ENCODE measurements around the gene TAB2. TPM values are rescaled to one million over a fixed set of nuclear protein-coding genes. Genes with fewer than 3 reads are reported as not detected.

TAB2 gene
- total and polyA plus RNA-seq, 2 experiments from 2014 or later: 19.8 to 59.2 TPM

DNA sequence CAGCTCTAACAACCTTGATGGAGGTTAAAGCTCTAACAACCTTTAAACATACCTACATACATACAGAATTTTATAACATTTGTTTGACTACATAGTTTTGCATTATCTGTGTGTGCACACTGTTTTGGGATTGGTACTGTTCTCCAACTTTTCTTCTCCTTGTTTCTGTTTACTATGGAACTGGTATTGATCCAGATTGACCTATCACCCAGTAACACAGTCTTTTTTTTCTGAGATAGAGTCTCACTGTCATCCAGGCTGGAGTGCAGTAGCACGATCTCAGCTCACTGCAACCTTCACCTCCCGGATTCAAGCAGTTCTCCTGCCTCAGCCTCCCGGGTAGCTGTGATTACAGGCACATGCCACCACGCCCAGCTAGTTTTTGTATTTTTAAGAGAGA is 65.9 kb downstream of the TAB2 start (continued):
- TF ChIP-seq, protein P1, sequence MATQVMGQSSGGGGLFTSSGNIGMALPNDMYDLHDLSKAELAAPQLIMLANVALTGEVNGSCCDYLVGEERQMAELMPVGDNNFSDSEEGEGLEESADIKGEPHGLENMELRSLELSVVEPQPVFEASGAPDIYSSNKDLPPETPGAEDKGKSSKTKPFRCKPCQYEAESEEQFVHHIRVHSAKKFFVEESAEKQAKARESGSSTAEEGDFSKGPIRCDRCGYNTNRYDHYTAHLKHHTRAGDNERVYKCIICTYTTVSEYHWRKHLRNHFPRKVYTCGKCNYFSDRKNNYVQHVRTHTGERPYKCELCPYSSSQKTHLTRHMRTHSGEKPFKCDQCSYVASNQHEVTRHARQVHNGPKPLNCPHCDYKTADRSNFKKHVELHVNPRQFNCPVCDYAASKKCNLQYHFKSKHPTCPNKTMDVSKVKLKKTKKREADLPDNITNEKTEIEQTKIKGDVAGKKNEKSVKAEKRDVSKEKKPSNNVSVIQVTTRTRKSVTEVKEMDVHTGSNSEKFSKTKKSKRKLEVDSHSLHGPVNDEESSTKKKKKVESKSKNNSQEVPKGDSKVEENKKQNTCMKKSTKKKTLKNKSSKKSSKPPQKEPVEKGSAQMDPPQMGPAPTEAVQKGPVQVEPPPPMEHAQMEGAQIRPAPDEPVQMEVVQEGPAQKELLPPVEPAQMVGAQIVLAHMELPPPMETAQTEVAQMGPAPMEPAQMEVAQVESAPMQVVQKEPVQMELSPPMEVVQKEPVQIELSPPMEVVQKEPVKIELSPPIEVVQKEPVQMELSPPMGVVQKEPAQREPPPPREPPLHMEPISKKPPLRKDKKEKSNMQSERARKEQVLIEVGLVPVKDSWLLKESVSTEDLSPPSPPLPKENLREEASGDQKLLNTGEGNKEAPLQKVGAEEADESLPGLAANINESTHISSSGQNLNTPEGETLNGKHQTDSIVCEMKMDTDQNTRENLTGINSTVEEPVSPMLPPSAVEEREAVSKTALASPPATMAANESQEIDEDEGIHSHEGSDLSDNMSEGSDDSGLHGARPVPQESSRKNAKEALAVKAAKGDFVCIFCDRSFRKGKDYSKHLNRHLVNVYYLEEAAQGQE (IDR thresholded peaks at IDR 0.05; ENCODE audit: unreplicated experiment): no peak
- TF ChIP-seq ZNF331 (CRISPR knock-in tag; IDR thresholded peaks at IDR 0.05; ENCODE audit: low read depth): no peak
- TF ChIP-seq ZNF114 (CRISPR knock-in tag; IDR thresholded peaks at IDR 0.05): no peak

DNA sequence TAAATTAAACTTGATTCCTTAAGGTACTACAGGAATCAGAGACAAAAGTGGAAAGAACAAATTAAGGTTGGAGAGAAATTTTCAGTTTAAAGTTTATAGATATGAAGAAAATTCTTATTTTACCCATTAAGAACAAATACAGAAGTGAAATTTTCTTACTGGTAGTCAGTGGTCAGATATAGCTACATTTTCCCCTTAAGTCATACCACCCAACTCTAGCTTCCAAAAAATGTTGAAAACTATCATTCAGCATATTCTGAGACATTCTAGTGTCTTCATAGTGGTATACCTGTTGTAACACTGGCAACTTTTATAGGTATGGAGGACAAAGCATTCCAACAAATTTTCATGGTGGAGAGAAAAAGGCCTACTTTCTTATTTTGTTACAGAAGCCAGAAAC is 67.0 kb downstream of the TAB2 start:
- H3K4me2 ChIP-seq: no peak overlapping the region
- H3K27me3 ChIP-seq (ENCODE audit: insufficient read depth): no peaks in the 10 kb centered on the region
- Mint-ChIP-seq H3K9me3 (no peaks in the 10 kb centered on the region), H3K4me3 (no peak overlapping the region), H3K27me3 (ENCODE audit: insufficient read depth, low read depth, poor library complexity) (no peaks in the 10 kb centered on the region), H3K36me3 (ENCODE audit: low read depth) (peaks cover 18% of the 10 kb centered on the region), H3K4me1 (no peaks in the 10 kb centered on the region), H3K27ac (no peak overlapping the region)
- no peaks in the 10 kb centered on the region for H3K4me1 ChIP-seq (ENCODE audit: insufficient read depth)
- TF ChIP-seq CREB1 (CRISPR knock-in tag; IDR thresholded peaks at IDR 0.05; ENCODE audit: low read depth) (no peak), ZNF331 (CRISPR knock-in tag; IDR thresholded peaks at IDR 0.05; ENCODE audit: low read depth) (no peak)
- TF ChIP-seq, protein P2, sequence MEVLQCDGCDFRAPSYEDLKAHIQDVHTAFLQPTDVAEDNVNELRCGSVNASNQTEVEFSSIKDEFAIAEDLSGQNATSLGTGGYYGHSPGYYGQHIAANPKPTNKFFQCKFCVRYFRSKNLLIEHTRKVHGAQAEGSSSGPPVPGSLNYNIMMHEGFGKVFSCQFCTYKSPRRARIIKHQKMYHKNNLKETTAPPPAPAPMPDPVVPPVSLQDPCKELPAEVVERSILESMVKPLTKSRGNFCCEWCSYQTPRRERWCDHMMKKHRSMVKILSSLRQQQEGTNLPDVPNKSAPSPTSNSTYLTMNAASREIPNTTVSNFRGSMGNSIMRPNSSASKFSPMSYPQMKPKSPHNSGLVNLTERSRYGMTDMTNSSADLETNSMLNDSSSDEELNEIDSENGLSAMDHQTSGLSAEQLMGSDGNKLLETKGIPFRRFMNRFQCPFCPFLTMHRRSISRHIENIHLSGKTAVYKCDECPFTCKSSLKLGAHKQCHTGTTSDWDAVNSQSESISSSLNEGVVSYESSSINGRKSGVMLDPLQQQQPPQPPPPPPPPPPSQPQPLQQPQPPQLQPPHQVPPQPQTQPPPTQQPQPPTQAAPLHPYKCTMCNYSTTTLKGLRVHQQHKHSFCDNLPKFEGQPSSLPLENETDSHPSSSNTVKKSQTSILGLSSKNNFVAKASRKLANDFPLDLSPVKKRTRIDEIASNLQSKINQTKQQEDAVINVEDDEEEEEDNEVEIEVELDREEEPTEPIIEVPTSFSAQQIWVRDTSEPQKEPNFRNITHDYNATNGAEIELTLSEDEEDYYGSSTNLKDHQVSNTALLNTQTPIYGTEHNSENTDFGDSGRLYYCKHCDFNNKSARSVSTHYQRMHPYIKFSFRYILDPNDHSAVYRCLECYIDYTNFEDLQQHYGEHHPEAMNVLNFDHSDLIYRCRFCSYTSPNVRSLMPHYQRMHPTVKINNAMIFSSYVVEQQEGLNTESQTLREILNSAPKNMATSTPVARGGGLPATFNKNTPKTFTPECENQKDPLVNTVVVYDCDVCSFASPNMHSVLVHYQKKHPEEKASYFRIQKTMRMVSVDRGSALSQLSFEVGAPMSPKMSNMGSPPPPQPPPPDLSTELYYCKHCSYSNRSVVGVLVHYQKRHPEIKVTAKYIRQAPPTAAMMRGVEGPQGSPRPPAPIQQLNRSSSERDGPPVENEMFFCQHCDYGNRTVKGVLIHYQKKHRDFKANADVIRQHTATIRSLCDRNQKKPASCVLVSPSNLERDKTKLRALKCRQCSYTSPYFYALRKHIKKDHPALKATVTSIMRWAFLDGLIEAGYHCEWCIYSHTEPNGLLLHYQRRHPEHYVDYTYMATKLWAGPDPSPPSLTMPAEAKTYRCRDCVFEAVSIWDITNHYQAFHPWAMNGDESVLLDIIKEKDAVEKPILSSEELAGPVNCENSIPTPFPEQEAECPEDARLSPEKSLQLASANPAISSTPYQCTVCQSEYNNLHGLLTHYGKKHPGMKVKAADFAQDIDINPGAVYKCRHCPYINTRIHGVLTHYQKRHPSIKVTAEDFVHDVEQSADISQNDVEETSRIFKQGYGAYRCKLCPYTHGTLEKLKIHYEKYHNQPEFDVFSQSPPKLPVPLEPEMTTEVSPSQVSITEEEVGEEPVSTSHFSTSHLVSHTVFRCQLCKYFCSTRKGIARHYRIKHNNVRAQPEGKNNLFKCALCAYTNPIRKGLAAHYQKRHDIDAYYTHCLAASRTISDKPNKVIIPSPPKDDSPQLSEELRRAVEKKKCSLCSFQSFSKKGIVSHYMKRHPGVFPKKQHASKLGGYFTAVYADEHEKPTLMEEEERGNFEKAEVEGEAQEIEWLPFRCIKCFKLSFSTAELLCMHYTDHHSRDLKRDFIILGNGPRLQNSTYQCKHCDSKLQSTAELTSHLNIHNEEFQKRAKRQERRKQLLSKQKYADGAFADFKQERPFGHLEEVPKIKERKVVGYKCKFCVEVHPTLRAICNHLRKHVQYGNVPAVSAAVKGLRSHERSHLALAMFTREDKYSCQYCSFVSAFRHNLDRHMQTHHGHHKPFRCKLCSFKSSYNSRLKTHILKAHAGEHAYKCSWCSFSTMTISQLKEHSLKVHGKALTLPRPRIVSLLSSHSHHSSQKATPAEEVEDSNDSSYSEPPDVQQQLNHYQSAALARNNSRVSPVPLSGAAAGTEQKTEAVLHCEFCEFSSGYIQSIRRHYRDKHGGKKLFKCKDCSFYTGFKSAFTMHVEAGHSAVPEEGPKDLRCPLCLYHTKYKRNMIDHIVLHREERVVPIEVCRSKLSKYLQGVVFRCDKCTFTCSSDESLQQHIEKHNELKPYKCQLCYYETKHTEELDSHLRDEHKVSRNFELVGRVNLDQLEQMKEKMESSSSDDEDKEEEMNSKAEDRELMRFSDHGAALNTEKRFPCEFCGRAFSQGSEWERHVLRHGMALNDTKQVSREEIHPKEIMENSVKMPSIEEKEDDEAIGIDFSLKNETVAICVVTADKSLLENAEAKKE (CRISPR knock-in tag; IDR thresholded peaks at IDR 0.05): no peak
- DNase-seq (ENCODE audit: low spot score): no peak
- no peaks in the 10 kb centered on the region for H3F3A ChIP-seq (replicated peaks; ENCODE audit: low read depth)
- H3K27ac ChIP-seq (ENCODE audit: low read depth): no peak overlapping the region
- no peak overlapping the region for H3K4me3 ChIP-seq
- peaks cover 3% of the 10 kb centered on the region; the same call in 1 of the 2 replicates for H3K36me3 ChIP-seq (ENCODE audit: insufficient read depth)
- H3K79me2 ChIP-seq (replicated peaks; ENCODE audit: insufficient read depth): peaks cover 30% of the 10 kb centered on the region
- peaks cover 13% of the 10 kb centered on the region; the same call in 1 of the 2 replicates for H4K20me1 ChIP-seq (replicated peaks; ENCODE audit: insufficient read depth)
- no peak for ATAC-seq
- H3K9me2 ChIP-seq (ENCODE audit: insufficient read depth): no peaks in the 10 kb centered on the region
- H2AFZ ChIP-seq: no peak overlapping the region
